Spleen (tissue), 11 donors: Measurements from ENCODE around the gene ZNF844. TPM values are rescaled to one million over a fixed set of nuclear protein-coding genes. Genes with fewer than 3 reads are reported as not detected.

Experiments
- DNase-seq: peaks from one replicate; pipeline ENCODE4 v3.0.0-alpha.2; 2020
- H3K27ac ChIP-seq, 8 donors: fragments of 200-600 bp; sonication (generic) in 7 of 8; 1 replicate in 4 of 8; 2 replicates in 4 of 8; pipeline versions ENCODE4 v1.5.0 to v1.8.0; 2016 to 2021; ENCODE audit warnings: inconsistent platforms in 4 of 8, mild to moderate bottlenecking in 4 of 8, moderate library complexity in 1 of 8
- H3K27me3 ChIP-seq, 7 donors: fragments of 200-600 bp; sonication (generic) in 6 of 7; replicated peaks in 1 of 7; 1 replicate in 4 of 7; 2 replicates in 3 of 7; pipeline versions ENCODE4 v1.5.0 to v1.8.0; 2016 to 2021; ENCODE audit warnings: inconsistent platforms in 3 of 7, mild to moderate bottlenecking in 1 of 7
- H3K36me3 ChIP-seq, 6 donors: fragments of 200-600 bp; sonication (generic) in 5 of 6; 1 replicate in 4 of 6; 2 replicates in 2 of 6; pipeline versions ENCODE4 v1.5.0 to v1.8.0; 2016 to 2021; ENCODE audit warnings: inconsistent platforms in 2 of 6
- H3K4me1 ChIP-seq, 6 donors: fragments of 200-600 bp; sonication (generic) in 5 of 6; 1 replicate in 3 of 6; 2 replicates in 3 of 6; pipeline versions ENCODE4 v1.5.0 to v1.8.0; 2016 to 2021; ENCODE audit warnings: inconsistent platforms in 3 of 6
- H3K4me3 ChIP-seq, 8 donors: fragments of 200-600 bp; sonication (generic) in 7 of 8; 1 replicate in 4 of 8; 2 replicates in 4 of 8; pipeline versions ENCODE4 v1.5.0 to v1.8.0; 2016 to 2021; ENCODE audit warnings: inconsistent platforms in 4 of 8, mild to moderate bottlenecking in 4 of 8, moderate library complexity in 2 of 8
- H3K9me3 ChIP-seq, 8 donors: fragments of 200-600 bp; sonication (generic) in 7 of 8; 1 replicate in 4 of 8; 2 replicates in 4 of 8; pipeline versions ENCODE4 v1.5.0 to v1.8.0; 2016 to 2021; ENCODE audit warnings: inconsistent platforms in 4 of 8
- CTCF ChIP-seq, 11 experiments: fragments of 200-600 bp in 7 of 11; fragments of 450-650 bp in 4 of 11; sonication (generic) in 4 of 11; IDR thresholded peaks in 8 of 11; conservative IDR thresholded peaks in 3 of 11; 1 replicate in 7 of 11; 2 replicates in 4 of 11; pipeline versions ENCODE4 v1.4.0 to v1.8.0; 2016 to 2021; ENCODE audit warnings: antibody characterized with exemption in 11 of 11, inconsistent platforms in 4 of 11, mild to moderate bottlenecking in 1 of 11
- POLR2A ChIP-seq, 3 donors: fragments of 450-650 bp; IDR thresholded peaks; one replicate each; pipeline ENCODE4 v1.5.1; 2017; ENCODE audit warnings: antibody characterized with exemption in 3 of 3, mild to moderate bottlenecking in 1 of 3
- POLR2AphosphoS5 ChIP-seq, 3 donors: sonication (generic); formaldehyde crosslinking; IDR thresholded peaks; one replicate each; pipeline ENCODE4 v1.5.1; 2017; ENCODE audit warnings: antibody characterized with exemption in 3 of 3
- WGBS, 5 donors: extraction: QIAGEN DNeasy Blood & Tissue Kit in 3 of 5; methylation state at CpG; one replicate each; pipeline versions ENCODE4 v1.1.5 to v1.1.7; 2013 to 2018; 5-methylcytosine and 5-hydroxymethylcytosine counted together
- intact Hi-C: fragments of 100-400 bp; cut with DNase I; formaldehyde crosslinking; loops from one replicate; pipeline ENCODE4 v1.15.0; 2023; ENCODE audit warnings: low total_unique reads
- polyA plus RNA-seq, 3 donors: library from polyadenylated mRNA; stranded (reverse); fragments of 200-250 nt; gene quantifications; one replicate each; pipeline ENCODE4 v1.2.1, GENCODE V29; 2013
- total RNA-seq, 7 donors: library from RNA; depleted of rRNA in 3 of 7; stranded (reverse); fragments of >200 nt in 3 of 7; fragmentation: NEBNext Ultra II Directional in 4 of 7; extraction: Animal tissue kit (Norgen Biotek cat#: 25700) in 4 of 7; gene quantifications; one replicate each; pipeline versions ENCODE4 v1.1.0 to v1.2.1, GENCODE V29; 2016 to 2021
- donor health status: healthy with polysubstance abuse.
- donor health status: DM: no; HTN: no; CAD: no; lungs with moderate emphysema.
- donor health status: DM: no; HTN: no; CAD: no.
- donor health status: Bipolar disorder and iron deficiency.
- donor health status: healthy.
- donor health status: DM: no; HTN: no; CAD: no.
- donor health status: DM: yes; HTN: yes; CAD: no.

ZNF844 gene
- total and polyA plus RNA-seq, 10 donors: 2.0 to 14.5 (median 8.5) TPM

- peaks cover 0 to 60% (median 52%) of the 10 kb centered on the region in 8 donors for H3K9me3 ChIP-seq
- intact Hi-C loops: no loop called here
- DNase-seq: no peak
- no peak overlapping the region for H3K4me3 ChIP-seq
- no peaks in the 10 kb centered on the region for H3K4me1 ChIP-seq
- no peaks in the 10 kb centered on the region for H3K36me3 ChIP-seq
- no peaks in the 10 kb centered on the region for H3K27me3 ChIP-seq
- no peak overlapping the region for H3K27ac ChIP-seq
- 84 to 97% (median 91%) methylated on average over 5 of the region's 5 CpGs for WGBS, 5 donors
- TF ChIP-seq POLR2AphosphoS5 (IDR thresholded peaks at IDR 0.05): no peak
- TF ChIP-seq POLR2A (IDR thresholded peaks at IDR 0.05): no peak
- no peak for TF ChIP-seq CTCF (IDR thresholded peaks at IDR 0.05 in 8 of 11, conservative IDR thresholded peaks at IDR 0.05 in 3 of 11)
These were observed 20.7 kb downstream of the ZNF844 start for GRCh38 chr19:12085074-12085818.

GRCh38 chr19:12090807-12091206, 26.3 kb downstream of the ZNF844 start:
- H3K27ac ChIP-seq: no peak overlapping the region
- H3K36me3 ChIP-seq: no peaks in the 10 kb centered on the region
- H3K4me1 ChIP-seq: peaks cover 0 to 34% (median 15%) of the 10 kb centered on the region in 6 donors
- no peak overlapping the region for H3K4me3 ChIP-seq
- H3K27me3 ChIP-seq: no peaks in the 10 kb centered on the region
- TF ChIP-seq CTCF (IDR thresholded peaks at IDR 0.05 in 8 of 11, conservative IDR thresholded peaks at IDR 0.05 in 3 of 11): peak; percentile 17 to 77 (median 57)
- no peak for TF ChIP-seq POLR2A (IDR thresholded peaks at IDR 0.05)
- intact Hi-C loops: no loop called here
- peak; percentile 85 for DNase-seq
- peaks cover 0 to 5% (median under 1%) of the 10 kb centered on the region in 8 donors for H3K9me3 ChIP-seq
- whole genome bisulfite sequencing, 5 donors: 54 to 63% (median 59%) methylated on average over 5 of the region's 5 CpGs

GRCh38 chr19:12092065-12092867, 27.7 kb downstream of the ZNF844 start:
- H3K9me3 ChIP-seq: no peaks in the 10 kb centered on the region
- intact Hi-C loops: no loop called here
- WGBS, 5 donors: 1% methylated on average over 51 to 53 of the region's 53 CpGs
- DNase-seq: peak; percentile 93
- H3K27ac ChIP-seq: peak overlapping the region; percentile 27 to 88 (median 79)
- H3K27me3 ChIP-seq: no peaks in the 10 kb centered on the region
- H3K4me1 ChIP-seq: peaks cover 0 to 34% (median 15%) of the 10 kb centered on the region in 6 donors
- H3K4me3 ChIP-seq: peak overlapping the region; percentile 45 to 75 (median 58)
- TF ChIP-seq POLR2A (IDR thresholded peaks at IDR 0.05): no peak
- TF ChIP-seq POLR2AphosphoS5 (IDR thresholded peaks at IDR 0.05): peak; percentile 26 to 76 (median 69)
- TF ChIP-seq CTCF (IDR thresholded peaks at IDR 0.05 in 8 of 11, conservative IDR thresholded peaks at IDR 0.05 in 3 of 11): no peak
- H3K36me3 ChIP-seq: no peaks in the 10 kb centered on the region

GRCh38 chr19:12092956-12093355, 28.4 kb downstream of the ZNF844 start:
- intact Hi-C loops: no loop called here
- peaks cover 0 to 34% (median 15%) of the 10 kb centered on the region in 6 donors for H3K4me1 ChIP-seq
- no peaks in the 10 kb centered on the region for H3K27me3 ChIP-seq
- H3K36me3 ChIP-seq: no peaks in the 10 kb centered on the region
- peak overlapping the region in 6 of 8 donors; percentile 71 to 88 (median 80) for H3K27ac ChIP-seq
- H3K4me3 ChIP-seq: peak overlapping the region; percentile 45 to 75 (median 58)
- DNase-seq: no peak
- peaks cover 0 to 3% (median under 1%) of the 10 kb centered on the region in 8 donors for H3K9me3 ChIP-seq
- 17 to 26% (median 21%) methylated on average over 10 of the region's 10 CpGs for WGBS, 5 donors
- TF ChIP-seq POLR2A (IDR thresholded peaks at IDR 0.05): no peak
- no peak for TF ChIP-seq CTCF (IDR thresholded peaks at IDR 0.05 in 8 of 11, conservative IDR thresholded peaks at IDR 0.05 in 3 of 11)
- TF ChIP-seq POLR2AphosphoS5 (IDR thresholded peaks at IDR 0.05): no peak
